ENCODE data around the gene GP1BB.
A peak's percentile ranks its signal among the peaks of the same experiment; 100 is the strongest.

Gene GP1BB

DNA sequence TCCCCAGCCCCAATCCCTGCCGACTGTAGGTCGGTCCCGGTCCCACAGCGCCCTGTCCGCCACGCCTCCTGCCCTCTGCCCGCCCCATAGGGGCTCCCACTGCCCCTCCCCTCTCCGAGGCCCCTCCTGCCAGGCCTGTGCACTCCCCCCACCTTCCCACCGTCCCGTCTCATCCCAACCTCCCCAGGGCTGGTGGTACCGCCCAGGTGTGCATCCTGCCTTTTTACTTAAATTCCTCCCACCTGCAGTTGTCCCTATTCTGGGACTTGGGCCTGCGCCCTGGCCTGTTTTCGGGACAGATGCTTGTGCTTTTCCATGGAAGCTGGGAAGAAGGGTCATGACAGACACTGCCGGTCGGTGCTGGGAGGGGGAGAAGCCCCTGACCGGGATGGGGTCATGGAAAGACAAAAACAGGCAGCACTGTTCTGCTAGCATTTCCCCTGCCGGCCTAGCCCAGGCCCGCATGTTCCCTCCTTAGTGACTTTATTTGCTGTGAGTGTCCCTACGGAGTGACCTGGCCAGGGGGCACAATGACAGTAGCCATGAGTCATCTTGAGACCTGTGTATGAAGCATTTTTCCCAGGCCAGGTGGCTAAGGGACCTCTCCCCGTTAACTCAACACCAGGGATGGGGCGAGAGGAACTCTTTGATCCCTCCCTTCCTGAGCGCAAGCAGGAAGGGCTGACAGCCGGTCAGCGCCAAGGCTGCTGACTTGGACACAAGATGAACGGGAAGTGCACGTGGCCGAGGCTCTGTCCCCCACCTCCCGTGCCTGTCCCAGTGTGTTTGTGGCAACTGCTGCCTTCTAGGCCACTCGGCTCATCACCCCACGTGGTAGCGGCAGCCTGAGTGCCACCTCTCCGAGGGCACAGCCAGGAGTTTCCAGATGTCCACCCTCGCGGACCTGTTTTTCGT is 44.3 kb downstream of the GP1BB start:
- DNase-seq, result no peak

DNA sequence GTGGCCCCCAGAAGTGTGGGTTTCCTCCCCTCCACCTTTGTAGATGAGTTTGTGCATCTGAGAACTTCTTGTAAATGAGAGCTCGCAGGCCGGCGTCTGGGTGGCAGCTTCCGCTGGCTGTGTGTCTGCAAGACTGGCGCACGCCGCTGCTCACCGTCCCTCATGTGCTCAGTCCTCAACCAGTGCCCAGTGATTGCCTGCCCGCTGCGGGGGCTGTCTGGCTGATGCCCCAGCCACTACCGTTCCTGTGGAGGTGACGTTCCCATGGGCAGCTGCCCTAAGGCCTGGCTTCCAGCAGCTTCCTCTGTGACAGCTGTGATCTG is 46.0 kb downstream of the GP1BB start:
- peak; percentile 11 for DNase-seq

DNA sequence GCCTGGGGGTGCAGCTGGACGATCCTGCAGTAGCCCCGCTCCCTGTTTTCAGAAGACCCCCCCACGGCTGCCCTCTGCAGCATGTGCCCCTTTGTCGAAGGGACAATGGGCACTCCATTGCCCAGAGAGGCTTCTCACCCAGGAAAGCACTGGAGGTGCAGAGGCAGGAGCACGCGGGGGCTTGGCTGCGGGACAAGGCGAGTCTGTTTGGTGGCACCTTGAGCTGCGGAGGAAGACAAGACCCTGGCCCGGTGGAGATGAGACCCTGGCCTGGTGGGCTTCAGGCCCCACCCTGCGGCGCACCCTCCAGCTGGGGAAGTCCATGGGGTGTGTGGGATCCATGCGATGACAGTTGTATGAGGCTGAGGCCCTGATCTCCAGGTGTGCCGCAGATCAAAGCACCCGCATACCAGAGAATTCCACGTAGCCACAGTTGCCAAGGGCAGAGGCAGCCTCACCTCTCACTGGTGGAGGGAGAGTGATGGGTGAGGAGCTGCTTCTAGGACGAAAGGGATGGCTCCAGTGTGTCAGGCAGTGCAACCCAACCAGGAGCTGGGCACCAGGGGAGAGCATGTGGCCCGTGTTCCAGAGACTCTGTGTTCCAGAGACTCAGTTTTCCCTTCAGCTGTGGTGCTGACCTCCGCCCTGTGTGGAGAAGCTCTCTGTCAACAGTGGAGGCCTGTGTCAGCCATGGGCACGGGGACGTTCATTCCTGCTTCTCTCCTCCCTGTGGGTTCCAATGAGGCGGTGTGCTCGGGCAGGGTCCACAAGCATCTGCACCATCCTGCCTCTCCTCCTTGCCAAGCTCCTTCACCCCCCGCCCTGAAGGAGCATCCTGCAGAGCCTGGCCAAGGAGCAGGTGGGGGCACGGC is 47.2 kb downstream of the GP1BB start:
- DNase-seq, result peak; percentile 12

DNA sequence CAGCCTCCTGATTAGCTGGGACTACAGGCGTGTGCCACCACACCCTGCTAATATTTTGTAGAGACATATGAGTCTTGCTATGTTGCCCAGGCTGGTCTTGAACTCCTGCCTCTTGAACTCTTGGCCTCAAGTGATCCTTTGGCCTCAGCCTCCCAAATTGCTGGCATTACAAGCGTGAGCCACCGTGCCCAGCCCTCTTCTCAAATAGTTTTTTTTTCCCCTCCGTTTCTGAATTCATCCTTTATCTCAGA is 49.0 kb downstream of the GP1BB start:
- DNase-seq, result no peak

DNA sequence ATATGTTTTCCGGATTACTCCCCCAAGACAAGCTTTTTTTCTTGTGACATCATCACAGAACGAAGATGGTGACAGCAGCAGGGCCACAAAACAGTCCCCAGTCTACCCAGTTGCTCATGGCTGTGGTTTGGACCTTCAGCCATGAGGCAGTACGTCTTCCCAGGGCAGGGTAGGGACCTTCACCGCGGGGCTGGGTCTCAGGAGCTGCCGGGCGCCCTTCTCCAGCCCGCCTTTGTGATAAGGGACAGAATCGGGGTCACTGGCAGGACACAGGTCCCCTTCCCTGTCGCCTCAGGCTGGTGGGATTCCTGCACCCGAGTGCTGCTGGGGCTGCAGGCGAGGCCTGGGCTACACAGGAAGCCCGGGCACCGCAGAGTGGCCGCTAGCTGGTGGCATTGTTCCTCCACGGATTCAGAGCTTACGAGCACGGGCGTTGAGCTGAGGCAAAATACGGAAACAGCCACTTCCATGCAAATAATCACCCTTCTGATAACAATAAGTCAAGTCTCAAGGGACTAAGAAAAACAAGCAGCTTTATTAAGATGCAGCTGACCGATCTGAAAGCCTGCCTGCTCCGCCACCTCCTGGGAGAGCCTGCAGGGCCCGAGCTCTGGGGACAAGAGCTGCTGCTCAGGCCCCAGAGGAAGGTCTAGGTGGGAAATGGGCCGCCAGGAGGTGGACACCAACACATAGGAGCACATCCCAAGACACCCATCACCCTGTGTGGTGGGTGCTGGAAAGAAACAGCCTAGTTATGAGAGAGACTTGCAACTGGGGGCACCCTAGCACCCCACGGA is 49.5 kb downstream of the GP1BB start:
- peak; percentile 27 for DNase-seq

DNA sequence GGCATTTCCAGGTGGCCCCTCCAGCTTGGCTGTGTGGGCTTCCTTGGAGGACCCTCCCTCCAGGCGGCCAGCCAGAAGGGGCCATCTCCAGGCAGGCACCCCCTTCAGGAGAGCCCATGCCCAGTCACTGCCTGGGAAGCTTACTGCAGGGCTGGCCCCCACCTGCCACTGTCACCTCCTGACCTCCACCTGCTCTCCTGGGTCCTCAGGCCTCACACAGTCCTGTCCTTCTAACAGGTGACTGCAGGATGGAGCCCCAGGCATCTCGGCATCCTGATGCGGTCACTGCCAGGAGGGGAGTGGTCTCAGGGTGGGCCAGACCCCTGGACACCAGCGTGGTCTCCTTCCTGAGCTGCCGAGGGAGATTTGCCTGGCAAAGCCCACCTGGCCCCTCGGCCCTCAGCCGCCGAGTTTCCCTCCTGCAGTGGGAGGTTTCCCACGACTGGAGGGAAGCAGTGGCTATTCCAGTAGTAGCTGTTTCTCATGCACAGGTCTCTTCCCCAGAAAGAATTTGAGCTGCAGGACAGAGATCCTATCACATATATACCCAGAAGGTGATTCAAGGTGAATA is 50.2 kb downstream of the GP1BB start:
- DNase-seq, result peak; percentile 13
